ENCODE results near the gene IL12RB2.
A peak's percentile ranks its signal among the peaks of the same experiment; 100 is the strongest.

Gene IL12RB2, protein sequence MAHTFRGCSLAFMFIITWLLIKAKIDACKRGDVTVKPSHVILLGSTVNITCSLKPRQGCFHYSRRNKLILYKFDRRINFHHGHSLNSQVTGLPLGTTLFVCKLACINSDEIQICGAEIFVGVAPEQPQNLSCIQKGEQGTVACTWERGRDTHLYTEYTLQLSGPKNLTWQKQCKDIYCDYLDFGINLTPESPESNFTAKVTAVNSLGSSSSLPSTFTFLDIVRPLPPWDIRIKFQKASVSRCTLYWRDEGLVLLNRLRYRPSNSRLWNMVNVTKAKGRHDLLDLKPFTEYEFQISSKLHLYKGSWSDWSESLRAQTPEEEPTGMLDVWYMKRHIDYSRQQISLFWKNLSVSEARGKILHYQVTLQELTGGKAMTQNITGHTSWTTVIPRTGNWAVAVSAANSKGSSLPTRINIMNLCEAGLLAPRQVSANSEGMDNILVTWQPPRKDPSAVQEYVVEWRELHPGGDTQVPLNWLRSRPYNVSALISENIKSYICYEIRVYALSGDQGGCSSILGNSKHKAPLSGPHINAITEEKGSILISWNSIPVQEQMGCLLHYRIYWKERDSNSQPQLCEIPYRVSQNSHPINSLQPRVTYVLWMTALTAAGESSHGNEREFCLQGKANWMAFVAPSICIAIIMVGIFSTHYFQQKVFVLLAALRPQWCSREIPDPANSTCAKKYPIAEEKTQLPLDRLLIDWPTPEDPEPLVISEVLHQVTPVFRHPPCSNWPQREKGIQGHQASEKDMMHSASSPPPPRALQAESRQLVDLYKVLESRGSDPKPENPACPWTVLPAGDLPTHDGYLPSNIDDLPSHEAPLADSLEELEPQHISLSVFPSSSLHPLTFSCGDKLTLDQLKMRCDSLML

GRCh38 chr1:67307251-67308060, at the start of gene IL12RB2:
Gene IL12RB2, plus strand, starts transcription at chr1:67307873. Its CDS starts 12,496 bp downstream, at chr1:67320369.
- TF ChIP-seq GATA3 (IDR thresholded peaks at IDR 0.05; ENCODE audit: low read depth, low read length): no peak
- peak; percentile 52; the same call in 1 of the 2 replicates for TF ChIP-seq GATA2 (IDR thresholded peaks at IDR 0.05; ENCODE audit: low read depth, low read length)

- TF ChIP-seq GATA2 (IDR thresholded peaks at IDR 0.05; ENCODE audit: low read depth, low read length): no peak
- no peak for TF ChIP-seq GATA3 (IDR thresholded peaks at IDR 0.05; ENCODE audit: low read depth, low read length)
These were observed 46.0 kb upstream of the IL12RB2 start for GRCh38 chr1:67261680-67262079.

DNA sequence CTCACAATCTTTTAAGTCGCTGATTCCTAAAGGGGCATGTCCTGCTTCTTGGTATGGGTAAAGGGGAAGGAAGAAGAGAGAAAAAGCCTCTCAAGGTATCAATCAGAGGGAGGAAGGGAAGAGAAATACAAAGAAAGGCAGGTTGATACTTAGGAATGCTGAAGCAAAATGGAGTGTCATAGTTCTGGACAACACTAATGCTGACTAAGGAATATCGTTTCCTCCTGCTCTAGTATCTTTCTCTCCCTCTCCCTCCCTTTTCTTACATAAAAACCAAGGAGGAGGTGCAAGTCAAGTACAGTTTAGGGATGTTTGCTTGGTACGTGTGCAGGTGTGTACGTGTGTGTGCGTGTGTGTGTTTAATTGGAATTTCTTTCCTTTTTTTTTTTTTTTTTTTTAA, 44.9 kb upstream of the IL12RB2 start:
- TF ChIP-seq GATA2 (IDR thresholded peaks at IDR 0.05; ENCODE audit: low read depth, low read length): no peak
- no peak for TF ChIP-seq GATA3 (IDR thresholded peaks at IDR 0.05; ENCODE audit: low read depth, low read length)

DNA sequence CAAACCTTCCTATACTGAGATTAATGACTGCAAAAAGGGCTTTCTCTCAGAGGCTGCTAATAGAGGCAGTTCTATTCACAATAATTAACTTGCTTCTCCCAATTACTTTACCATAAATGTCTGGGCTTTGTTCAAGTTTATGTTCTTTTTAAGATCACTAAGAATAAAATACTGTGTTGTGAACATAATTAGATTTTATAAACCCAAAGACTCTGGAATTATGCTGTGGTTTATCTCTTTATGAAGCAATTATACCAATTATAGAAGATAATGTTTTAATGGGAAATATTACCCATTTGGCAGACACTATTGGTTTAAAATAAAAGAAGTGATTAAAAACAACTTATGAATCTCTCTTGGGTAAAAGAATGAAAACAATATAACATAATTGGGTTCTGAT, 43.5 kb upstream of the IL12RB2 start:
- no peak for TF ChIP-seq GATA3 (IDR thresholded peaks at IDR 0.05; ENCODE audit: low read depth, low read length)
- TF ChIP-seq GATA2 (IDR thresholded peaks at IDR 0.05; ENCODE audit: low read depth, low read length): no peak

GRCh38 chr1:67264899-67265298, 42.8 kb upstream of the IL12RB2 start:
- TF ChIP-seq GATA3 (IDR thresholded peaks at IDR 0.05; ENCODE audit: low read depth, low read length) (no peak), GATA2 (IDR thresholded peaks at IDR 0.05; ENCODE audit: low read depth, low read length) (no peak)

DNA sequence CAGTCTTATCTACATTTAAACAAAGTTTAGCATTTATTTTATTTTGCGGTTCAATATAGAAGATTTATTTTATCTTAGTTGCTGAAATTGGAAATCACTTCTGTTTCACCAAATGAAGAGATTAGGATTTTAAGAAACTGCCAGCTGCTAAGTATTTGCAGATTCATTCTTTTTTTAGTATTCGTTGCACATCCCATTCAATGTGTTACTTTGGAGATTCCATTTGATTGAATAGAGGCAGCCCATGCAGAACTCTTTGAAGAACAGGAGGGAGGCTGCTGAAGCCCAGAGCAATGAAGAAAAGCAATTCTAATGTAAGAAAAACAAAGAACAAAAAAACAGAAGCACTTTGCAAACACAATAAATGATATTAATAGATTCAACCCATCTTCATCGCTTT, 38.6 kb upstream of the IL12RB2 start:
- no peak for TF ChIP-seq GATA3 (IDR thresholded peaks at IDR 0.05; ENCODE audit: low read depth, low read length)

- no peak for TF ChIP-seq GATA3 (IDR thresholded peaks at IDR 0.05; ENCODE audit: low read depth, low read length)
- no peak for TF ChIP-seq GATA2 (IDR thresholded peaks at IDR 0.05; ENCODE audit: low read depth, low read length)
These were observed 37.1 kb upstream of the IL12RB2 start for GRCh38 chr1:67270541-67270940.

- no peak for TF ChIP-seq GATA3 (IDR thresholded peaks at IDR 0.05; ENCODE audit: low read depth, low read length)
- no peak for TF ChIP-seq GATA2 (IDR thresholded peaks at IDR 0.05; ENCODE audit: low read depth, low read length)
These were observed 34.1 kb upstream of the IL12RB2 start for GRCh38 chr1:67273591-67273990.

- TF ChIP-seq GATA2 (IDR thresholded peaks at IDR 0.05; ENCODE audit: low read depth, low read length) (no peak), GATA3 (IDR thresholded peaks at IDR 0.05; ENCODE audit: low read depth, low read length) (no peak)
These were observed 32.9 kb upstream of the IL12RB2 start for GRCh38 chr1:67274623-67275325.

- TF ChIP-seq GATA2 (IDR thresholded peaks at IDR 0.05; ENCODE audit: low read depth, low read length): no peak
- TF ChIP-seq GATA3 (IDR thresholded peaks at IDR 0.05; ENCODE audit: low read depth, low read length): no peak
These were observed 27.0 kb upstream of the IL12RB2 start for GRCh38 chr1:67280696-67281095.

GRCh38 chr1:67281244-67281643, 26.4 kb upstream of the IL12RB2 start:
- TF ChIP-seq GATA2 (IDR thresholded peaks at IDR 0.05; ENCODE audit: low read depth, low read length): no peak
- no peak for TF ChIP-seq GATA3 (IDR thresholded peaks at IDR 0.05; ENCODE audit: low read depth, low read length)

GRCh38 chr1:67285780-67286488, 21.7 kb upstream of the IL12RB2 start:
- TF ChIP-seq GATA2 (IDR thresholded peaks at IDR 0.05; ENCODE audit: low read depth, low read length) (no peak), GATA3 (IDR thresholded peaks at IDR 0.05; ENCODE audit: low read depth, low read length) (no peak)

DNA sequence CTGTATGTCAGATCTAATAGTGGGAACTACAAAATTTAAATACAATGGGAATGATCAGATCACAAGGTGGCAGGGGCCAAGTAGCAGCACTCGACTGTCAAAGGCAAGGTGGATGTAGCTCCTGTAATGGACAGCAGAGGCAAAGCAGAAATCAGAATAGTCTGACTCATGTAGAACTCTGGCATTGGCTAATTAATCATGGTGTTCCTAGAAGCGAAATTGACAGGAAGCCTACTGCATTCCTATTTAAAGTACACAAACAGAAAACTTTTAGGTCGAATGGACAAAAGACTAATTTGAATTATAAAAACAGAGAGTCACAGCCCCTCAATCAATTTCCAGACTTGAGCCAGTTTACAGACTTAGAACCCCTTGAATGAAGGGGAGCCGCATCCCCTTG, 17.4 kb upstream of the IL12RB2 start:
- TF ChIP-seq GATA3 (IDR thresholded peaks at IDR 0.05; ENCODE audit: low read depth, low read length) (no peak), GATA2 (IDR thresholded peaks at IDR 0.05; ENCODE audit: low read depth, low read length) (no peak)
